Activated CD4-positive, alpha-beta T cell treated with anti-CD3 and anti-CD28 coated beads, Interleukin-2, amount 10 ng/mL, durations not matched to agents 24 days and 14 days (primary cell): ENCODE data around the gene HOXC10. TPM values are rescaled to one million over a fixed set of nuclear protein-coding genes. Genes with fewer than 3 reads are reported as not detected.

ENCODE experiments used
- DNase-seq: peaks from one replicate; pipeline ENCODE4 v3.0.0; 2022
- H3K27ac Mint-ChIP-seq: one replicate; pipeline ENCODE4 v1.8.0; 2022; ENCODE audit warnings: mild to moderate bottlenecking, mixed read lengths
- H3K27me3 Mint-ChIP-seq: one replicate; pipeline ENCODE4 v1.8.0; 2022; ENCODE audit warnings: mixed read lengths
- H3K36me3 Mint-ChIP-seq: one replicate; pipeline ENCODE4 v1.8.0; 2022; ENCODE audit warnings: low read depth, mild to moderate bottlenecking, mixed read lengths
- H3K4me1 Mint-ChIP-seq: one replicate; pipeline ENCODE4 v1.8.0; 2021; ENCODE audit warnings: mixed read lengths
- H3K4me3 Mint-ChIP-seq: one replicate; pipeline ENCODE4 v1.8.0; 2022; ENCODE audit warnings: mild to moderate bottlenecking, moderate library complexity, mixed read lengths
- H3K9me3 Mint-ChIP-seq: one replicate; pipeline ENCODE4 v1.8.0; 2021; ENCODE audit warnings: mixed read lengths
- intact Hi-C: fragments of 100-400 bp; cut with micrococcal nuclease; formaldehyde crosslinking; loops from one replicate; pipeline ENCODE4 v1.15.1; 2023
- total RNA-seq: library from RNA; stranded (reverse); gene quantifications from 2 replicates; pipeline ENCODE4 v1.2.3, GENCODE V29; 2022

The HOXC10 gene
- total RNA-seq, 1 donor from 2014 or later, result not detected

DNA sequence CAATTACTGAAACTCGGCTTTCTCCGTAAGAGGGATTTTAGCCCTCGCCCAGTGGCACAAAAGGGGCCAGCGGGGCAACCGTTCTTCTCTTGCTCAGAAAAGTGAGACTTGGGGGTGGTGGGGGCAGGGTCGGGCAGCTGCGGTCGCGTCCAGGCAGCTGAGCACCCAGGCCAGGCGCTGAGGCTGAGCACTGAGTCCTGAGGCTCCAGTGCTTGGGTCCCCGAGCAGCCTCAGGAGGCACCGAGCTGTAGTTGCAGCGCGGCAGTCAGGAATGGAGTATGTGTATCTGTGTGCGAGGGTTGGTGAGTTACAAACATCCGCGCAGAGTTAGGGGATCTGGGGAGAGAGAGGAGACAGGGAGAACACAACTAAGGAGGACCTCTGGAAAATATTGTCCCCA, 39.2 kb downstream of the HOXC10 start:
- H3K27me3 Mint-ChIP-seq, result peaks cover 88% of the 10 kb centered on the region
- H3K4me1 Mint-ChIP-seq, result peaks cover 11% of the 10 kb centered on the region
- H3K27ac Mint-ChIP-seq, result no peak overlapping the region
- H3K4me3 Mint-ChIP-seq, result no peak overlapping the region
- H3K9me3 Mint-ChIP-seq, result no peaks in the 10 kb centered on the region
- no peak for DNase-seq
- intact Hi-C loops, result no loop called here
- no peaks in the 10 kb centered on the region for H3K36me3 Mint-ChIP-seq

DNA sequence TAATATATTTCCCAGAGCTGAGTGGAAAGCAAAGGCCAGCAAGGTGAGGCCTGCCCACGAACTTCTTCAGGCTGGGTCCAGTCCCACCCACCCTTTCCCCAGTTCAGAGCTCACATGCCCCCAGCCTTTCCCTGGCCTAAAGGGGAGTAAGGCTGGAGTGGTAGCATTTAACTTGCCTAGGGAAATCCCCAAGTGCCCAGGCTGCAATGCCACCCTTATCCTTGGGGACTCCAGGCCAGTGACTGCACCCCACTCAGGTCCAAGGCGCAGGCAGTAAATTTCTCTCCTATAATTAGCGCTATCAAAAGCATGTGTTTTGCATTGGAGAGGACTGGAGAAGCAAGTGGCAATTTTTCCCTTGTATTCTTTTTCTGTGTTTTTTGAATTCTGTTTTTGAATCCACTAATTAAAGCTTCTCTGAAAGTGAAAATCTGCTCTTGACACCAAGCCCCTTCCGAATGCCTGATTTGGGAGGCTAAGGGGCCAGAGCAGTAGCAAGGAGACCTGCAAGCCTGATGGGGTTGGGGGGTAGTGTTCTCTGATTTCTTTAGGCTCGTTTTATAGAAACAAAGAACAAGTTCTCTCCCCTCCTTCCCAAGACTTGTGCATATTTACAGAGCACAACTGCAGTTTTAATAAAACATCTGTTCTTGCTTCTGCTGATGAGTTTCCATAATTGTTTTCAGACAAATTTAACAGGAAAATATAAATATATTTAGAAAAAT, 39.8 kb downstream of the HOXC10 start:
- H3K9me3 Mint-ChIP-seq, result no peaks in the 10 kb centered on the region
- intact Hi-C loops, result no loop called here
- no peak overlapping the region for H3K4me3 Mint-ChIP-seq
- H3K4me1 Mint-ChIP-seq, result peaks cover 14% of the 10 kb centered on the region
- DNase-seq, result no peak
- no peaks in the 10 kb centered on the region for H3K36me3 Mint-ChIP-seq
- H3K27ac Mint-ChIP-seq, result no peak overlapping the region
- peaks cover 88% of the 10 kb centered on the region for H3K27me3 Mint-ChIP-seq

DNA sequence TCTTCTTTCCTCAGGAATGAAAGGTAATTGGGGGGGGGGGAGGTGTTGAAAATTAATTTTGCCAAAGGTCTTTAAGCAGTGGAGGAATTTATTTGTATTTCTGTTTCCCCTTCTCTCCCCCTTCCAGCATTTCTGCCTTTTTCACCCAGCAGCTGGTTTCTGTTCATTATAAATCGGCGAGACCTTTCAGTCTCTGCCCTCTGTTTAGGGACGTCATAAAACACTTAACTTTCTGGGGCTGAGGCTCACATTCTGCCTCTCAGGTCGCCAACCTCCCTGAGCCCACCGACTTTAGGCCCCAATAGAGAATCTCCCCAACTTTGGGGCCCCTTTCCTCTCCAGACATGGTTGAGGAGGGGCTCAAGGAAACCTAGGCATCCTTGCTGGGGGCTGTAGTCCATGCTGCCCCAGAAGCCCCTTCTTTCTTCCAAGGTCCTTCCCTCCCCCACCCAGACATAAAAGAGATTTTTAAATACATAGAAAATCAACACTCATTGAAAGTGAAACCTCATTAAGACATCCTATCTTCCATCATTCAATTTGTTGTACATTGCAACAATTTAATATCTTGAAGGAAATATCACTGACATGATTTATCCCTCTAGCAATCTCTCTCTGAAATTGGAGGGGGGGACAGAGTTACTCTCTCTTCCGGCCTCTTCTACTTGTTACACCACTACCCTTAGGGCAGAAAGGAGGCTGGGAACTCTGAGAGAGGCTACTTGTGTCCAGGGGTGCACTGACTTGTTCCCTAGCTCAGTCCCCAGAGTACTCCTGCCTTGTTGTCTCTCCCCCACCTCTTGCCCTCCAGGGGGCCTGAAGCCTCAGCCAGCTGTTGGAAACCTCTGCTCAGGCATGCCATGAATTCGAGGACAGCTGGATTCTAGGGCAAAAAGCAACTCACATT, 40.8 kb downstream of the HOXC10 start:
- H3K27ac Mint-ChIP-seq, result no peak overlapping the region
- H3K27me3 Mint-ChIP-seq, result peaks cover 87% of the 10 kb centered on the region
- no peaks in the 10 kb centered on the region for H3K36me3 Mint-ChIP-seq
- intact Hi-C loops, result no loop called here
- H3K9me3 Mint-ChIP-seq, result no peaks in the 10 kb centered on the region
- peaks cover 11% of the 10 kb centered on the region for H3K4me1 Mint-ChIP-seq
- DNase-seq, result no peak
- no peak overlapping the region for H3K4me3 Mint-ChIP-seq

DNA sequence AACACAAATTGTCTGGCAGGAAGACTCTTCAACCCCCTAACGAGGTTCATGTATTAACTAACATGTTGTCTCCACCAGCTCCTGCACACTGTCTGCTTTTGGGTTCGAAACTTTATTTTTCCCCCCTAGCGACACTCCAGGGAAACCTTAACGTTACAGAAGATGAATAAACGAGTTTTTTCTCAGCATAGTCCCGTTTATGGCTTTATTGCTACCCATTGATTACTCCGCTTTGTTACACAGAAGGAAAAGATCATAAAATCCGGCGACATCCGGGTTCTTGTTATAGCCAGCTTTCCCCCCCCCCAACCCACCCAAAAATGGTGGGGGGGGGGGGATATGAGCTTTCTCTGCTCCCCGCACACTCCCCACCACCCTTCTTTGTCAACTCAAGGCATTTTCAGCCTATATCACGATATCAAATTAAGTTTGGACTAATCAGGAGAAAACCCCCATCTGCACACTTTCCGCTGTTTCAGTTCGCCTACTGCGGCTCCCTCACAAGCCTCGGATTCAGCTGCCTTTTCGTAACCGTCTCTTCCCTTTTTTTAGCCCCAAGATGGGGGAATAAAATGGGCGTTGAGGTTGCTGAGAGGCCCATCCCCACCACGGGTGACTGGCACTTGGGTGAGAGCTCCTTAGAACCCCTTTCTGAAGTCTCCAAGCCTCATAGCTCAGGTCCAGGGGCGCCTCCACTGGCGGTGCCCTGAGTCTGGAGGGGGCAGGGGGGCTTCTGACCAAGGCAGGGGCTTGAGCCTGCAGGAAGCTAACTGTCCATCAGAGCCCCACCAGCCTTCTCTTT, 41.9 kb downstream of the HOXC10 start:
- H3K4me1 Mint-ChIP-seq, result peaks cover 11% of the 10 kb centered on the region
- DNase-seq, result no peak
- H3K9me3 Mint-ChIP-seq, result no peaks in the 10 kb centered on the region
- intact Hi-C loops, result no loop called here
- peaks cover 86% of the 10 kb centered on the region for H3K27me3 Mint-ChIP-seq
- no peak overlapping the region for H3K4me3 Mint-ChIP-seq
- H3K27ac Mint-ChIP-seq, result no peak overlapping the region
- no peaks in the 10 kb centered on the region for H3K36me3 Mint-ChIP-seq

DNA sequence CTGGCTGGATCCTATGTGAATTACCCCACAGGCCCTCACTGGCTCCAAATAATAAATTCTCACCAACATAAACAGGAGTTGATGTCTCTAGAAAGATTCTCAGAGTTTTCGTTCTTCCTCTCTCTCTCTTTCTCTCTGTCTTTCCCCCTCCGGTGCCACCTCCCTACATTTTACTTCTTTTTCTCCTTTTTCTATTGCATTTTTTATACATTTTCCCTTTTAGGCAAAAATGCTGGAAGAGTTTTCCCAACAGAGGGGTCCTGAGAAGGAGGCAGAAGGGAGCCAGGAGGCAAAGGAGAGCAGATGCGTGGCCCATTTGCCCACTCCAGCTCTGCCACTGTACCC, 42.5 kb downstream of the HOXC10 start:
- Mint-ChIP-seq H3K9me3 (no peaks in the 10 kb centered on the region), H3K36me3 (no peaks in the 10 kb centered on the region), H3K4me1 (peaks cover 11% of the 10 kb centered on the region), H3K4me3 (no peak overlapping the region), H3K27me3 (peaks cover 86% of the 10 kb centered on the region), H3K27ac (no peak overlapping the region)
- DNase-seq, result no peak
- intact Hi-C loops, result no loop called here

DNA sequence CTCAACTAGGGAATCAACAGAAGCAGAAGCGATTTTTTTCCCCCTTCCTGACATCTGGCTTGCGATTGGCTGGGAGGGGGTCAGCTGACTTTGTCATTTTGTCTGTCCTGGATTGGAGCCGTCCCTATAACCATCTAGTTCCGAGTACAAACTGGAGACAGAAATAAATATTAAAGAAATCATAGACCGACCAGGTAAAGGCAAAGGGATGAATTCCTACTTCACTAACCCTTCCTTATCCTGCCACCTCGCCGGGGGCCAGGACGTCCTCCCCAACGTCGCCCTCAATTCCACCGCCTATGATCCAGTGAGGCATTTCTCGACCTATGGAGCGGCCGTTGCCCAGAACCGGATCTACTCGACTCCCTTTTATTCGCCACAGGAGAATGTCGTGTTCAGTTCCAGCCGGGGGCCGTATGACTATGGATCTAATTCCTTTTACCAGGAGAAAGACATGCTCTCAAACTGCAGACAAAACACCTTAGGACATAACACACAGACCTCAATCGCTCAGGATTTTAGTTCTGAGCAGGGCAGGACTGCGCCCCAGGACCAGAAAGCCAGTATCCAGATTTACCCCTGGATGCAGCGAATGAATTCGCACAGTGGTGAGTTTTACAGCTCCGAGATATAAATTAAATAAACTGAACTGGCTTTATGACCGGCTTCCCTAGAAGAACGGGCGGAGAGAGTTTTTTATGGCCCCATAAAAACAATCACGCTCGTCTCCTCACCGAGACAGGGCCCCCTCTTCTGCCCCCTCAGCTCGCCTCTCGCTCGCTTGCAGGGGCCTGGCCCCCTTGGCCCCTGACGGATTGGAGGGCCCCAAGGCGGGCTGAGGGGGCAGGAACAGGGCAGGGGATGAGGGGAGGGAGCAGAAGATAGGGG, 43.6 kb downstream of the HOXC10 start, which contains the start of gene HOXC6:
Gene HOXC6 (plus strand): TSS at position 127 of the 888 bp plus-strand sequence. CDS start 82 bp downstream, at position 209.
- Mint-ChIP-seq H3K9me3 (no peaks in the 10 kb centered on the region), H3K36me3 (no peaks in the 10 kb centered on the region), H3K27ac (no peak within 1 kb of the TSS), H3K27me3 (peaks cover 86% of the 10 kb centered on the region), H3K4me1 (peaks cover 18% of the 10 kb centered on the region), H3K4me3 (no peak within 1 kb of the TSS)
- intact Hi-C loops, result no loop called here
- DNase-seq, result no peak

DNA sequence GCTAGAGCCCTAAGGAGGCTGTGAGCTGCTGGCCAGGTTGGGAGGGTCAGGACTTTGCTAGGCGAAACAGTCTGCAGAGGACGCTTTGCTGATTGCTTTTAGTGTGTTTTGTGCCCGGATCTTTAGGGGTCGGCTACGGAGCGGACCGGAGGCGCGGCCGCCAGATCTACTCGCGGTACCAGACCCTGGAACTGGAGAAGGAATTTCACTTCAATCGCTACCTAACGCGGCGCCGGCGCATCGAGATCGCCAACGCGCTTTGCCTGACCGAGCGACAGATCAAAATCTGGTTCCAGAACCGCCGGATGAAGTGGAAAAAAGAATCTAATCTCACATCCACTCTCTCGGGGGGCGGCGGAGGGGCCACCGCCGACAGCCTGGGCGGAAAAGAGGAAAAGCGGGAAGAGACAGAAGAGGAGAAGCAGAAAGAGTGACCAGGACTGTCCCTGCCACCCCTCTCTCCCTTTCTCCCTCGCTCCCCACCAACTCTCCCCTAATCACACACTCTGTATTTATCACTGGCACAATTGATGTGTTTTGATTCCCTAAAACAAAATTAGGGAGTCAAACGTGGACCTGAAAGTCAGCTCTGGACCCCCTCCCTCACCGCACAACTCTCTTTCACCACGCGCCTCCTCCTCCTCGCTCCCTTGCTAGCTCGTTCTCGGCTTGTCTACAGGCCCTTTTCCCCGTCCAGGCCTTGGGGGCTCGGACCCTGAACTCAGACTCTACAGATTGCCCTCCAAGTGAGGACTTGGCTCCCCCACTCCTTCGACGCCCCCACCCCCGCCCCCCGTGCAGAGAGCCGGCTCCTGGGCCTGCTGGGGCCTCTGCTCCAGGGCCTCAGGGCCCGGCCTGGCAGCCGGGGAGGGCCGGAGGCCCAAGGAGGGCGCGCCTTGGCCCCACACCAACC, 44.8 kb downstream of the HOXC10 start:
- H3K4me3 Mint-ChIP-seq, result no peak overlapping the region
- no peak for DNase-seq
- H3K27ac Mint-ChIP-seq, result no peak overlapping the region
- no peaks in the 10 kb centered on the region for H3K9me3 Mint-ChIP-seq
- H3K4me1 Mint-ChIP-seq, result peaks cover 22% of the 10 kb centered on the region
- H3K36me3 Mint-ChIP-seq, result no peaks in the 10 kb centered on the region
- peaks cover 84% of the 10 kb centered on the region for H3K27me3 Mint-ChIP-seq
- intact Hi-C loops, result loop anchor here (5.0 kb wide), 2 partner anchors 32 to 72 kb away; no protein-coding TSS in a partner anchor

DNA sequence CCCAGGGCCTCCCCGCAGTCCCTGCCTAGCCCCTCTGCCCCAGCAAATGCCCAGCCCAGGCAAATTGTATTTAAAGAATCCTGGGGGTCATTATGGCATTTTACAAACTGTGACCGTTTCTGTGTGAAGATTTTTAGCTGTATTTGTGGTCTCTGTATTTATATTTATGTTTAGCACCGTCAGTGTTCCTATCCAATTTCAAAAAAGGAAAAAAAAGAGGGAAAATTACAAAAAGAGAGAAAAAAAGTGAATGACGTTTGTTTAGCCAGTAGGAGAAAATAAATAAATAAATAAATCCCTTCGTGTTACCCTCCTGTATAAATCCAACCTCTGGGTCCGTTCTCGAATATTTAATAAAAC, 45.5 kb downstream of the HOXC10 start:
- no peak overlapping the region for H3K4me3 Mint-ChIP-seq
- H3K27me3 Mint-ChIP-seq, result peaks cover 84% of the 10 kb centered on the region
- no peak for DNase-seq
- H3K36me3 Mint-ChIP-seq, result no peaks in the 10 kb centered on the region
- intact Hi-C loops, result loop anchor here (5.0 kb wide), 2 partner anchors 33 to 73 kb away; no protein-coding TSS in a partner anchor
- H3K9me3 Mint-ChIP-seq, result no peaks in the 10 kb centered on the region
- H3K27ac Mint-ChIP-seq, result no peak overlapping the region
- peaks cover 23% of the 10 kb centered on the region for H3K4me1 Mint-ChIP-seq

DNA sequence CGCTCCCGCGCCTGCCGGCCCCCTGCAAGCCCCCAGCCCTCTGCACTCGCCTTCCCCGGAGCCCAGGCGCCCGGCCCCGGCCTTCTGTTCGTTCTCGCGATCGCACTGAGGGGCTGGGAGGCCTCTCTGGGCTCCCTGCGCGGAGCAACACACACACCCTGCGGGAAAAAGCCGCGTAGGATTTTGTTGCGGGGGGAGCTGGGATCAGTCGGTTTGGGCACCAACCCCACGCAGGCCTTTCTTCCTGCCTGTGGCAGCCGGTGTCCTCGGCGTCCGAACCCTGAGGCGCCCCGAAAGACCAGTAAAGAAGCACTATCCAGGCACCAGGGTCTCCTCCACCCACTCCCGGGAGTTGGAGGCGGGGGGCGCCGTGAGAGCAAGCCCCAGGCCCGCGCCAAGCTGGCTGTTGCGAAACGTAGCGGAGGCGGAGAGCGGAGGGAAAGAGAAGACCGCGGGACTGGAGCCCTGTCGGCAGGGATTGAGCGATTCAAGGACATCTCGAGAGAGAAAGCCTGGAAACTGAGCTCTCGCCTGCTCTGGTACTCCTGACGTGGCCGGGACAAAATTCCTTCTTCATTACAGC, 46.0 kb downstream of the HOXC10 start:
- Mint-ChIP-seq H3K27me3 (peaks cover 84% of the 10 kb centered on the region), H3K36me3 (no peaks in the 10 kb centered on the region), H3K4me3 (no peak overlapping the region), H3K27ac (no peak overlapping the region), H3K9me3 (no peaks in the 10 kb centered on the region), H3K4me1 (peaks cover 23% of the 10 kb centered on the region)
- intact Hi-C loops, result loop anchor here (5.0 kb wide), 2 partner anchors 34 to 74 kb away; no protein-coding TSS in a partner anchor
- DNase-seq, result no peak

DNA sequence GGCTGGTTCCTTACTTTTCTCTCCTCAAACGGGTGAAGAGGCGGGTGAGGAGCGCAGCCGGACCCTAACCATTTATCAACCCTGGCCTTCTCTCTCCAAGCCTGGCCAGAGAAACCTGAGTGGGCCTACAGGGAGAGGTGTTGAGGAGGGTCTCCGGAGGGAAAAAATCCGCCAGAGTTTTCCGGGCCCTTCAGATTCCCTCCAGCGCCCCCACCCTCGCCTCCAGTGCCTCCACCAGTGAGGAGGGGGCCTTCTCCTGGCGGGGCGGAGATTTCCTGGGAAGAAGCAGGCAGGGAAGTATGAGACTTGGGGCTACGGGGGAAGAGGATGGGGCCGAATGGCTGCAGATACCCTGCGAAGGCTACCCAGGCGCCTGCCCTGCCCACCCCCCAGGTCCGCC, 46.5 kb downstream of the HOXC10 start:
- no peaks in the 10 kb centered on the region for H3K36me3 Mint-ChIP-seq
- intact Hi-C loops, result loop anchor here (5.0 kb wide), 2 partner anchors 34 to 74 kb away; no protein-coding TSS in a partner anchor
- H3K9me3 Mint-ChIP-seq, result no peaks in the 10 kb centered on the region
- peaks cover 23% of the 10 kb centered on the region for H3K4me1 Mint-ChIP-seq
- H3K4me3 Mint-ChIP-seq, result no peak overlapping the region
- peaks cover 85% of the 10 kb centered on the region for H3K27me3 Mint-ChIP-seq
- no peak for DNase-seq
- no peak overlapping the region for H3K27ac Mint-ChIP-seq

DNA sequence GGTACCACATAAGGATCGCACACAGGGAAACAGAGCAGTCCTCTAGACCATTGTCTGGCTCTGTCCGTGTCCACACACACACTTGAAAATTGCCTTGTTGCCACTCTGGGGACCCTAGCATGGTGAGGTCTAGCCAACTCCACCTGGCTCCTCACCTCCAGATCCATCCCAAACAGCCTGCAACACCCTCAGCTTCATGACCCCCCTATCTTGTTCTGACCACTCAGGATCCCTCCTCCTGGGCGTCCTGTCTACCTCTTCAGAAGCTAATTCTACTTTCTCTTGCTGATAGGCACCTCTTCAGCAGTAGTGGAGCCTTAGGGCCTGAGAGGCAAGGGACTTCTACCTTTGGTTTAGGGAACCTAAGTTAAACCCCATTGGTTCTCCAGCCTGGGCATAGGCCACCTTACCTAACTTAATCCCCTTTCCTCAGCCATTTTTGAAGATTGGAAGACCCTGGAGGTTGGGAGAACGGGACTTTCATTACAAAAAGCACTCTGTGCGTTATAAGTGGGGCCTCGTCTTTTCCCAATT, 47.2 kb downstream of the HOXC10 start:
- Mint-ChIP-seq H3K9me3 (no peaks in the 10 kb centered on the region), H3K4me1 (peaks cover 19% of the 10 kb centered on the region), H3K27me3 (peaks cover 83% of the 10 kb centered on the region), H3K4me3 (no peak overlapping the region), H3K27ac (no peak overlapping the region), H3K36me3 (no peaks in the 10 kb centered on the region)
- intact Hi-C loops, result loop anchor here (1.0 to 5.0 kb wide), 5 partner anchors 15 to 159 kb away; no protein-coding TSS in a partner anchor
- no peak for DNase-seq
